K562 (cell line): ENCODE data around the gene CHAF1A. TPM values are rescaled to one million over a fixed set of nuclear protein-coding genes. Genes with fewer than 3 reads are reported as not detected.

Source experiments
- ARID1B ChIP-seq: fragments of 450-650 bp; IDR thresholded peaks from 2 replicates; pipeline ENCODE4 v1.6.1; 2016; ENCODE audit warnings: antibody characterized with exemption, mild to moderate bottlenecking, inconsistent platforms
- CHD2 ChIP-seq: IDR thresholded peaks from 2 replicates; pipeline ENCODE4 v1.6.1; 2011; ENCODE audit warnings: low read depth, low read length
- FOS ChIP-seq: IDR thresholded peaks from 3 replicates; pipeline ENCODE4 v1.6.1; 2011; ENCODE audit not compliant: insufficient read length; ENCODE audit errors: extremely low read depth
- GTF2E2 ChIP-seq: fragments of 200-800 bp; sonication (Bioruptor generic); IDR thresholded peaks from 2 replicates; pipeline ENCODE4 v1.6.1; 2016; ENCODE audit warnings: missing genetic modification characterization, missing compliant biosample characterization
- GTF2F1 ChIP-seq: IDR thresholded peaks from 2 replicates; pipeline ENCODE4 v1.6.1; 2011; ENCODE audit warnings: low read depth, low read length, improper control_type of control experiment
- HOXB6 ChIP-seq: fragments of 250-450 bp; sonication (Bioruptor Pico); IDR thresholded peaks from 2 replicates; pipeline ENCODE4 v1.5.1; 2022; ENCODE audit warnings: mild to moderate bottlenecking, borderline replicate concordance
- JUN ChIP-seq, 2 experiments: sonication (generic) in 1 of 2; formaldehyde crosslinking in 1 of 2; IDR thresholded peaks; 2 replicates each; pipeline versions ENCODE4 v1.6.1 to v1.8.0; 2012 to 2022; ENCODE audit warnings: borderline replicate concordance in 2 of 2, mild to moderate bottlenecking in 2 of 2, improper control_type of control experiment in 1 of 2, low read depth in 1 of 2, low read length in 1 of 2, missing genetic modification reagents in 1 of 2
- NONO ChIP-seq, 2 experiments: fragments of 200-400 bp in 1 of 2; fragments of 450-650 bp in 1 of 2; formaldehyde crosslinking in 1 of 2; IDR thresholded peaks; 2 replicates each; pipeline ENCODE4 v1.6.1; 2017; ENCODE audit warnings: low read depth in 2 of 2, mild to moderate bottlenecking in 2 of 2, moderate library complexity in 2 of 2, low read length in 1 of 2
- NR4A1 ChIP-seq, 2 experiments: fragments of 250-450 bp in 1 of 2; fragments of 450-650 bp in 1 of 2; sonication (Bioruptor Pico) in 1 of 2; IDR thresholded peaks; 2 replicates each; pipeline versions ENCODE4 v1.4.0 to v1.6.1; 2016 to 2020; ENCODE audit warnings: mild to moderate bottlenecking in 2 of 2, missing compliant biosample characterization in 1 of 2, missing genetic modification characterization in 1 of 2, moderate library complexity in 1 of 2
- PRMT5 ChIP-seq: sonication (generic); formaldehyde crosslinking; IDR thresholded peaks from 2 replicates; pipeline ENCODE4 v1.5.0; 2020; ENCODE audit warnings: missing genetic modification reagents
- SIRT6 ChIP-seq: IDR thresholded peaks from one replicate; pipeline ENCODE4 v1.6.1; 2012; ENCODE audit warnings: low read depth, mild to moderate bottlenecking, control low read depth, inconsistent platforms, low read length, moderate library complexity
- SMARCA4 ChIP-seq: fragments of 450-650 bp; IDR thresholded peaks from 2 replicates; pipeline ENCODE4 v1.6.1; 2016
- SMC3 ChIP-seq: conservative IDR thresholded peaks from 2 replicates; pipeline ENCODE4 v1.6.1; 2011; ENCODE audit warnings: low read depth, low read length, improper control_type of control experiment; ENCODE audit not compliant: insufficient read depth
- TAF7 ChIP-seq: fragments of 450-650 bp; IDR thresholded peaks from 2 replicates; pipeline ENCODE4 v1.6.1; 2016; ENCODE audit warnings: missing genetic modification characterization, missing compliant biosample characterization
- TAL1 ChIP-seq: fragments of 450-650 bp; IDR thresholded peaks from 2 replicates; pipeline ENCODE4 v1.6.1; 2016; ENCODE audit warnings: mild to moderate bottlenecking
- TGIF2 ChIP-seq: sonication (generic); formaldehyde crosslinking; IDR thresholded peaks from 2 replicates; pipeline ENCODE4 v1.8.1; 2022; ENCODE audit warnings: mild to moderate bottlenecking, missing genetic modification reagents, moderate library complexity
- ZNF695 ChIP-seq: fragments of 450-650 bp; formaldehyde crosslinking; IDR thresholded peaks from 2 replicates; pipeline ENCODE4 v1.4.0; 2020; ENCODE audit warnings: mild to moderate bottlenecking, moderate library complexity
- ZNF79 ChIP-seq: fragments of 250-450 bp; sonication (Bioruptor Pico); IDR thresholded peaks from 2 replicates; pipeline ENCODE4 v1.4.0; 2020; ENCODE audit warnings: low read depth, mild to moderate bottlenecking, moderate library complexity
- polyA plus RNA-seq, 8 experiments: library from polyadenylated mRNA; depleted of rRNA in 4 of 8; stranded (reverse) in 5 of 8; unstranded in 3 of 8; fragments of >200 nt; fragmentation: Nextera tagmentation in 2 of 8; fragmentation: Illumina TruSeq in 1 of 8; extraction: Ambion mirVana in 2 of 8; extraction: Trizol in 1 of 8; gene quantifications; 2 replicates each; pipeline versions ENCODE4 v1.2.1 to v1.2.3, GENCODE V29; 2011 to 2014; ENCODE audit warnings: inconsistent platforms in 1 of 8, missing spikeins in 1 of 8
- total RNA-seq, 7 experiments: library from RNA; depleted of rRNA in 6 of 7; stranded (reverse); fragments of >200 nt in 6 of 7; fragmentation: Illumina TruSeq in 2 of 7; extraction: Trizol in 2 of 7; gene quantifications; 2 replicates each; pipeline versions ENCODE4 v1.2.1 to v1.2.3, GENCODE V29; 2011 to 2021; ENCODE audit warnings: low replicate concordance in 1 of 7
- TF ChIP-seq, protein P1 (sequence below): sonication (generic); formaldehyde crosslinking; IDR thresholded peaks from 2 replicates; pipeline ENCODE4 v1.8.1; 2023; ENCODE audit warnings: missing genetic modification reagents, mild to moderate bottlenecking, borderline replicate concordance
- TF ChIP-seq, protein P2 (sequence below): IDR thresholded peaks from 2 replicates; pipeline ENCODE4 v1.6.1; 2012; ENCODE audit warnings: low read depth, low read length, improper control_type of control experiment, borderline replicate concordance
- TF ChIP-seq, protein P3 (sequence below): fragments of 250-450 bp; sonication (Bioruptor Pico); IDR thresholded peaks from 2 replicates; pipeline ENCODE4 v1.6.1; 2021; ENCODE audit warnings: mild to moderate bottlenecking

CHAF1A gene
- total and polyA plus RNA-seq, 9 of the 15 experiments (the other 6 are each of a cell fraction or from before 2014, with no cell fraction given) = 1.6 to 86.9 (median 45.2) TPM

DNA sequence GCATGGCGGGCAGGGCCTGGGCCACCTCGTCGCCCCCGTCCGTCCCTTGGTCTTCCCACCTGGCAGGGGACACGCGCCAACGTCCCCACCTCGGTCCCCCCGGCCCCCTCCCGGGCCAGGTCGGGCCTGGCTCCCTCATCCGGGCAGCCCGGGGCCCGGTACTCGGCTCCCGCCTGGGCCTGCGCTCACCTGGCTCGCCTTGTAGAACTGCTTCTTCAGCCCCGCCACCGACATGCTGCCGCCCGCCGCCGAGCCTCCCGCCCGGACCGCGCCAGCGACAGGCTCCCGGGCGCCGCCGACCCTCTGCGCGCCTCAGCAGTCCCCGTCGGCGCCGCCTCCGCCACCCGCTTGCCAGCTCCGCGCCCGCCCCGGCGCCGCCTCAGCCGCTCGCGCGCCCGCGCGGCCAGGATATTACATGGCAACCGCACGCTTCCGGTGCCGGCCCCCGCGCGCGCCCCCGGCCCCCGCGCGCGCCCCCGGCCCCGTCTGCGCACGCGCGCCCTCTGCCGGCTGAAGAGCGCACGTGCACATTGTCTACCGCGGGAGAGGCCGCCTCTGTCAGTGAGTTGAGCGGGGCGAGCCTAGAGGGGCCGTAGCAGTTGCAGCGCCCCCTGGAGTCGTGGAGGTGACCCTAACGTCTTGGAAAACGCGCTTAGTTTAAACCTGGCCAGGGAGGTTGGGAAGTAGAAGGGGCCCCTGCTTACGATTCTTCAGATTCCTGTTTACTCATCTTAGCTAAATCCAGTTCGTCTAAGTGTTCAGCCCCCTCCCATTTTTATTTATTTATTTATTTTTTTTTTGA is 2.1 kb upstream of the CHAF1A start, which contains the start of gene SH3GL1 (continued):
- TF ChIP-seq FOS (no peak), ZNF79 (CRISPR knock-in tag) (no peak), NR4A1 (CRISPR knock-in tag; IDR thresholded peaks at IDR 0.05) (no peak), NR4A1 (tag; IDR thresholded peaks at IDR 0.05) (no peak), SMARCA4 (no peak), ARID1B (no peak; the same call in 1 of the 2 replicates), NONO (IDR thresholded peaks at IDR 0.05; ENCODE audit: low read depth in 2 of 2, low read length in 1 of 2) (peak in 1 of 2 experiments; percentile 82; a peak in 1 of 4 replicates), SMC3 (peak; percentile 53), TAF7 (tag) (no peak), JUN (IDR thresholded peaks at IDR 0.05; ENCODE audit: borderline replicate concordance, low read depth, low read length) (peak; percentile 43; the same call in 1 of the 2 replicates), JUN (CRISPR knock-in tag; IDR thresholded peaks at IDR 0.05; ENCODE audit: borderline replicate concordance) (no peak), PRMT5 (CRISPR knock-in tag) (no peak), SIRT6 (no peak), GTF2E2 (tag) (no peak), TAL1 (0 out of 2 replicates have a peak, but pooled peaks have one; percentile 3), ZNF695 (CRISPR knock-in tag) (no peak), CHD2 (peak; percentile 34; the same call in 1 of the 2 replicates), GTF2F1 (no peak; the same call in 1 of the 2 replicates), HOXB6 (CRISPR knock-in tag) (no peak), TGIF2 (CRISPR knock-in tag) (peak; percentile 28; the same call in 1 of the 2 replicates)
- TF ChIP-seq, protein P1, sequence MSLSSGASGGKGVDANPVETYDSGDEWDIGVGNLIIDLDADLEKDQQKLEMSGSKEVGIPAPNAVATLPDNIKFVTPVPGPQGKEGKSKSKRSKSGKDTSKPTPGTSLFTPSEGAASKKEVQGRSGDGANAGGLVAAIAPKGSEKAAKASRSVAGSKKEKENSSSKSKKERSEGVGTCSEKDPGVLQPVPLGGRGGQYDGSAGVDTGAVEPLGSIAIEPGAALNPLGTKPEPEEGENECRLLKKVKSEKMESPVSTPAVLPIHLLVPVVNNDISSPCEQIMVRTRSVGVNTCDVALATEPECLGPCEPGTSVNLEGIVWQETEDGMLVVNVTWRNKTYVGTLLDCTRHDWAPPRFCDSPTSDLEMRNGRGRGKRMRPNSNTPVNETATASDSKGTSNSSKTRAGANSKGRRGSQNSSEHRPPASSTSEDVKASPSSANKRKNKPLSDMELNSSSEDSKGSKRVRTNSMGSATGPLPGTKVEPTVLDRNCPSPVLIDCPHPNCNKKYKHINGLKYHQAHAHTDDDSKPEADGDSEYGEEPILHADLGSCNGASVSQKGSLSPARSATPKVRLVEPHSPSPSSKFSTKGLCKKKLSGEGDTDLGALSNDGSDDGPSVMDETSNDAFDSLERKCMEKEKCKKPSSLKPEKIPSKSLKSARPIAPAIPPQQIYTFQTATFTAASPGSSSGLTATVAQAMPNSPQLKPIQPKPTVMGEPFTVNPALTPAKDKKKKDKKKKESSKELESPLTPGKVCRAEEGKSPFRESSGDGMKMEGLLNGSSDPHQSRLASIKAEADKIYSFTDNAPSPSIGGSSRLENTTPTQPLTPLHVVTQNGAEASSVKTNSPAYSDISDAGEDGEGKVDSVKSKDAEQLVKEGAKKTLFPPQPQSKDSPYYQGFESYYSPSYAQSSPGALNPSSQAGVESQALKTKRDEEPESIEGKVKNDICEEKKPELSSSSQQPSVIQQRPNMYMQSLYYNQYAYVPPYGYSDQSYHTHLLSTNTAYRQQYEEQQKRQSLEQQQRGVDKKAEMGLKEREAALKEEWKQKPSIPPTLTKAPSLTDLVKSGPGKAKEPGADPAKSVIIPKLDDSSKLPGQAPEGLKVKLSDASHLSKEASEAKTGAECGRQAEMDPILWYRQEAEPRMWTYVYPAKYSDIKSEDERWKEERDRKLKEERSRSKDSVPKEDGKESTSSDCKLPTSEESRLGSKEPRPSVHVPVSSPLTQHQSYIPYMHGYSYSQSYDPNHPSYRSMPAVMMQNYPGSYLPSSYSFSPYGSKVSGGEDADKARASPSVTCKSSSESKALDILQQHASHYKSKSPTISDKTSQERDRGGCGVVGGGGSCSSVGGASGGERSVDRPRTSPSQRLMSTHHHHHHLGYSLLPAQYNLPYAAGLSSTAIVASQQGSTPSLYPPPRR = peak; percentile 72; the same call in 1 of the 2 replicates
- TF ChIP-seq, protein P2, sequence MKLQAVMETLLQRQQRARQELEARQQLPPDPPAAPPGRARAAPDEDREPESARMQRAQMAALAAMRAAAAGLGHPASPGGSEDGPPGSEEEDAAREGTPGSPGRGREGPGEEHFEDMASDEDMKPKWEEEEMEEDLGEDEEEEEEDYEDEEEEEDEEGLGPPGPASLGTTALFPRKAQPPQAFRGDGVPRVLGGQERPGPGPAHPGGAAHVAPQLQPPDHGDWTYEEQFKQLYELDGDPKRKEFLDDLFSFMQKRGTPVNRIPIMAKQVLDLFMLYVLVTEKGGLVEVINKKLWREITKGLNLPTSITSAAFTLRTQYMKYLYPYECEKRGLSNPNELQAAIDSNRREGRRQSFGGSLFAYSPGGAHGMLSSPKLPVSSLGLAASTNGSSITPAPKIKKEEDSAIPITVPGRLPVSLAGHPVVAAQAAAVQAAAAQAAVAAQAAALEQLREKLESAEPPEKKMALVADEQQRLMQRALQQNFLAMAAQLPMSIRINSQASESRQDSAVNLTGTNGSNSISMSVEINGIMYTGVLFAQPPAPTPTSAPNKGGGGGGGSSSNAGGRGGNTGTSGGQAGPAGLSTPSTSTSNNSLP = no peak
- TF ChIP-seq, protein P3, sequence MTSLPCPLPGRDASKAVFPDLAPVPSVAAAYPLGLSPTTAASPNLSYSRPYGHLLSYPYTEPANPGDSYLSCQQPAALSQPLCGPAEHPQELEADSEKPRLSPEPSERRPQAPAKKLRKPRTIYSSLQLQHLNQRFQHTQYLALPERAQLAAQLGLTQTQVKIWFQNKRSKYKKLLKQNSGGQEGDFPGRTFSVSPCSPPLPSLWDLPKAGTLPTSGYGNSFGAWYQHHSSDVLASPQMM (CRISPR knock-in tag) = no peak
